Endodermal cell (in vitro differentiated cells): ENCODE results near the gene DMWD. TPM values are rescaled to one million over a fixed set of nuclear protein-coding genes. Genes with fewer than 3 reads are reported as not detected.

ENCODE experiments used
- DNase-seq: peaks from one replicate; pipeline ENCODE4 v3.0.0-alpha.2; 2017
- H3K27ac ChIP-seq: 2 replicates; pipeline ENCODE4 v1.5.1; 2013; ENCODE audit warnings: mild to moderate bottlenecking, low read depth, low read length, moderate library complexity
- H3K27me3 ChIP-seq: 2 replicates; pipeline ENCODE4 v1.6.1; 2013; ENCODE audit warnings: mild to moderate bottlenecking, low read length, moderate library complexity; ENCODE audit not compliant: insufficient read depth, control insufficient read depth, poor library complexity, severe bottlenecking
- H3K36me3 ChIP-seq: 2 replicates; pipeline ENCODE4 v1.7.0; 2013; ENCODE audit warnings: mild to moderate bottlenecking, low read length, moderate library complexity; ENCODE audit not compliant: control insufficient read depth, insufficient read depth
- H3K4me1 ChIP-seq: one replicate; pipeline ENCODE4 v1.7.0; 2013; ENCODE audit warnings: low read length; ENCODE audit not compliant: control insufficient read depth, insufficient read depth
- H3K4me3 ChIP-seq: 2 replicates; pipeline ENCODE4 v1.5.1; 2013; ENCODE audit warnings: mild to moderate bottlenecking, low read length, moderate library complexity
- H3K9ac ChIP-seq: 2 replicates; pipeline ENCODE4 v1.6.1; 2013; ENCODE audit warnings: mild to moderate bottlenecking, low read length, moderate library complexity; ENCODE audit not compliant: poor library complexity, severe bottlenecking; ENCODE audit errors: extremely low read depth
- H3K9me3 ChIP-seq: 2 replicates; pipeline ENCODE4 v1.6.1; 2013; ENCODE audit warnings: mild to moderate bottlenecking, low read length, moderate library complexity; ENCODE audit not compliant: control insufficient read depth
- H3K27ac Mint-ChIP-seq: 2 replicates; pipeline ENCODE4 v1.8.0; 2020; ENCODE audit warnings: mixed read lengths
- H3K27me3 Mint-ChIP-seq: 2 replicates; pipeline ENCODE4 v1.8.0; 2021; ENCODE audit warnings: mild to moderate bottlenecking, mixed read lengths; ENCODE audit not compliant: insufficient read depth
- H3K36me3 Mint-ChIP-seq: 2 replicates; pipeline ENCODE4 v1.8.0; 2020; ENCODE audit warnings: low read depth, mixed read lengths
- H3K4me1 Mint-ChIP-seq: 2 replicates; pipeline ENCODE4 v1.8.0; 2020; ENCODE audit warnings: mixed read lengths
- H3K4me3 Mint-ChIP-seq: 2 replicates; pipeline ENCODE4 v1.8.0; 2020; ENCODE audit warnings: mild to moderate bottlenecking, moderate library complexity, mixed read lengths
- H3K9me3 Mint-ChIP-seq: 2 replicates; pipeline ENCODE4 v1.8.0; 2020; ENCODE audit warnings: mild to moderate bottlenecking, mixed read lengths
- CTCF ChIP-seq: fragments of 200-600 bp; sonication (generic); conservative IDR thresholded peaks from 2 replicates; pipeline ENCODE4 v1.5.0; 2021; ENCODE audit warnings: antibody characterized with exemption, mild to moderate bottlenecking
- WGBS, 2 experiments: methylation state at CpG; one replicate each; pipeline versions ENCODE4 v1.1.5 to v1.1.7; 2013; ENCODE audit warnings: missing lambda C conversion rate in 2 of 2, mixed read lengths in 1 of 2; ENCODE audit not compliant: insufficient coverage in 1 of 2, insufficient read length in 1 of 2; 5-methylcytosine and 5-hydroxymethylcytosine counted together
- total RNA-seq, 2 donors: library from RNA; stranded (reverse); fragmentation: NEBNext Ultra II Directional in 1 of 2; extraction: Animal tissue kit (Norgen Biotek cat#: 25700) in 1 of 2; gene quantifications; 2 replicates in 1 of 2; 3 replicates in 1 of 2; pipeline ENCODE4 v1.2.1, GENCODE V29; 2021

The DMWD gene
- total RNA-seq, 2 donors from 2014 or later: 86.4 to 86.9 TPM

GRCh38 chr19:45826934-45827333 lies 34.3 kb upstream of the DMWD start:
- no peak for DNase-seq
- Mint-ChIP-seq H3K36me3 (peaks cover 84% of the 10 kb centered on the region), H3K27ac (peak overlapping the region; percentile 13), H3K9me3 (no peaks in the 10 kb centered on the region), H3K4me1 (no peaks in the 10 kb centered on the region), H3K27me3 (no peaks in the 10 kb centered on the region), H3K4me3 (no peak overlapping the region)
- H3K4me3 ChIP-seq: no peak overlapping the region
- H3K27me3 ChIP-seq: no peaks in the 10 kb centered on the region
- no peak overlapping the region for H3K27ac ChIP-seq
- WGBS, 2 experiments: 92 to 100% methylated on average over 7 to 11 of the region's 11 CpGs
- no peak overlapping the region for H3K9ac ChIP-seq
- H3K9me3 ChIP-seq: no peaks in the 10 kb centered on the region
- H3K36me3 ChIP-seq: peaks cover 86% of the 10 kb centered on the region
- H3K4me1 ChIP-seq: no peaks in the 10 kb centered on the region
- no peak for TF ChIP-seq CTCF

- Mint-ChIP-seq H3K27ac (peak overlapping the region; percentile 13), H3K27me3 (no peaks in the 10 kb centered on the region), H3K9me3 (no peaks in the 10 kb centered on the region), H3K4me1 (no peaks in the 10 kb centered on the region), H3K36me3 (peaks cover 84% of the 10 kb centered on the region), H3K4me3 (no peak overlapping the region)
- H3K4me3 ChIP-seq: no peak overlapping the region
- DNase-seq: no peak
- no peak overlapping the region for H3K9ac ChIP-seq
- peaks cover 84% of the 10 kb centered on the region for H3K36me3 ChIP-seq
- no peak for TF ChIP-seq CTCF
- WGBS, 2 experiments: 86 to 88% methylated on average over 13 to 22 of the region's 22 CpGs
- no peaks in the 10 kb centered on the region for H3K4me1 ChIP-seq
- no peak overlapping the region for H3K27ac ChIP-seq
- H3K27me3 ChIP-seq: no peaks in the 10 kb centered on the region
- H3K9me3 ChIP-seq: no peaks in the 10 kb centered on the region
These were observed 33.6 kb upstream of the DMWD start for GRCh38 chr19:45825917-45826893.

GRCh38 chr19:45825263-45825605 lies 32.6 kb upstream of the DMWD start:
- no peaks in the 10 kb centered on the region for H3K4me1 Mint-ChIP-seq
- no peak overlapping the region for H3K4me3 Mint-ChIP-seq
- H3K9me3 ChIP-seq: no peaks in the 10 kb centered on the region
- no peaks in the 10 kb centered on the region for H3K27me3 Mint-ChIP-seq
- H3K36me3 Mint-ChIP-seq: peaks cover 83% of the 10 kb centered on the region
- no peak overlapping the region for H3K27ac Mint-ChIP-seq
- 96 to 98% methylated on average over 4 to 8 of the region's 8 CpGs for WGBS, 2 experiments
- DNase-seq: no peak
- no peaks in the 10 kb centered on the region for H3K4me1 ChIP-seq
- H3K4me3 ChIP-seq: no peak overlapping the region
- no peak for TF ChIP-seq CTCF
- H3K27ac ChIP-seq: no peak overlapping the region
- no peak overlapping the region for H3K9ac ChIP-seq
- peaks cover 86% of the 10 kb centered on the region for H3K36me3 ChIP-seq
- no peaks in the 10 kb centered on the region for H3K27me3 ChIP-seq
- no peaks in the 10 kb centered on the region for H3K9me3 Mint-ChIP-seq
